Right cardiac atrium (tissue), 5 donors: ENCODE measurements around the gene CYP1A1. TPM values are rescaled to one million over a fixed set of nuclear protein-coding genes. Genes with fewer than 3 reads are reported as not detected.

ENCODE experiments used
- ATAC-seq, 2 donors: fragments of 200-7000 bp; cut with Tn5 transposase; one replicate each; pipeline versions ENCODE4 v1.8.0 to v1.9.1; 2020; ENCODE audit warnings: moderate library complexity in 2 of 2, mild to moderate bottlenecking in 1 of 2
- DNase-seq, 3 donors: peaks; one replicate each; pipeline ENCODE4 v3.0.0-alpha.2; 2020
- H3K27ac ChIP-seq: one replicate; pipeline ENCODE4 v1.5.1; 2013; ENCODE audit warnings: mild to moderate bottlenecking, low read length, control low read depth, moderate library complexity
- H3K27me3 ChIP-seq: one replicate; pipeline ENCODE4 v1.6.1; 2013; ENCODE audit not compliant: control insufficient read depth, insufficient read depth
- H3K4me1 ChIP-seq: one replicate; pipeline ENCODE4 v1.6.1; 2013; ENCODE audit warnings: low read length; ENCODE audit not compliant: control insufficient read depth, insufficient read depth
- H3K4me3 ChIP-seq: one replicate; pipeline ENCODE4 v1.5.1; 2013; ENCODE audit warnings: low read length, control low read depth
- H3K9me3 ChIP-seq: one replicate; pipeline ENCODE4 v1.6.1; 2013; ENCODE audit warnings: low read length; ENCODE audit not compliant: control insufficient read depth
- WGBS: extraction: QIAGEN DNeasy Blood & Tissue Kit; methylation state at CpG from one replicate; pipeline ENCODE4 v1.1.7; 2013; 5-methylcytosine and 5-hydroxymethylcytosine counted together
- intact Hi-C, 4 donors: fragments of 100-400 bp; cut with DNase I; formaldehyde crosslinking; loops; one replicate each; pipeline versions ENCODE4 v1.11.0 to v1.14.0; 2022 to 2023
- long read RNA-seq, 4 donors: library from polyadenylated mRNA; unstranded; transcript quantifications; one replicate each; pipeline ENCODE4 v2.0.0, GENCODE V29; 2020 to 2021
- polyA plus RNA-seq: library from polyadenylated mRNA; stranded (reverse); fragments of 200-250 nt; gene quantifications from one replicate; pipeline ENCODE4 v1.2.3, GENCODE V29; 2013
- total RNA-seq, 4 donors: library from RNA; stranded (reverse); fragmentation: NEBNext Ultra II Directional; extraction: Animal tissue kit (Norgen Biotek cat#: 25700); gene quantifications; one replicate each; pipeline ENCODE4 v1.2.1, GENCODE V29; 2021
- donor health status: healthy with polysubstance abuse.
- donor health status: DM: no; HTN: yes; CAD: no.
- donor health status: DM: no; HTN: no; CAD: no.
- donor health status: DM: no; HTN: yes; CAD: no; lungs with severe emphysema.
- donor health status: DM: yes; HTN: yes; CAD: no.

Gene CYP1A1, protein sequence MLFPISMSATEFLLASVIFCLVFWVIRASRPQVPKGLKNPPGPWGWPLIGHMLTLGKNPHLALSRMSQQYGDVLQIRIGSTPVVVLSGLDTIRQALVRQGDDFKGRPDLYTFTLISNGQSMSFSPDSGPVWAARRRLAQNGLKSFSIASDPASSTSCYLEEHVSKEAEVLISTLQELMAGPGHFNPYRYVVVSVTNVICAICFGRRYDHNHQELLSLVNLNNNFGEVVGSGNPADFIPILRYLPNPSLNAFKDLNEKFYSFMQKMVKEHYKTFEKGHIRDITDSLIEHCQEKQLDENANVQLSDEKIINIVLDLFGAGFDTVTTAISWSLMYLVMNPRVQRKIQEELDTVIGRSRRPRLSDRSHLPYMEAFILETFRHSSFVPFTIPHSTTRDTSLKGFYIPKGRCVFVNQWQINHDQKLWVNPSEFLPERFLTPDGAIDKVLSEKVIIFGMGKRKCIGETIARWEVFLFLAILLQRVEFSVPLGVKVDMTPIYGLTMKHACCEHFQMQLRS
- total RNA-seq (1 to 10 TPM in 1 of 4 donors, under 1 TPM in 1, not detected in 2; 0.12 to 1.1 TPM), polyA plus RNA-seq (0.59 TPM)
- long read RNA-seq, donor 1: 0 reads
- long read RNA-seq, donor 2: 0 reads
- long read RNA-seq, donor 3, partial matches to known transcripts: 0 of 4 reads
- long read RNA-seq, donor 3, other reads (novel, unspliced or antisense): 0 of 4 reads
- long read RNA-seq, donor 4: 0 reads

DNA sequence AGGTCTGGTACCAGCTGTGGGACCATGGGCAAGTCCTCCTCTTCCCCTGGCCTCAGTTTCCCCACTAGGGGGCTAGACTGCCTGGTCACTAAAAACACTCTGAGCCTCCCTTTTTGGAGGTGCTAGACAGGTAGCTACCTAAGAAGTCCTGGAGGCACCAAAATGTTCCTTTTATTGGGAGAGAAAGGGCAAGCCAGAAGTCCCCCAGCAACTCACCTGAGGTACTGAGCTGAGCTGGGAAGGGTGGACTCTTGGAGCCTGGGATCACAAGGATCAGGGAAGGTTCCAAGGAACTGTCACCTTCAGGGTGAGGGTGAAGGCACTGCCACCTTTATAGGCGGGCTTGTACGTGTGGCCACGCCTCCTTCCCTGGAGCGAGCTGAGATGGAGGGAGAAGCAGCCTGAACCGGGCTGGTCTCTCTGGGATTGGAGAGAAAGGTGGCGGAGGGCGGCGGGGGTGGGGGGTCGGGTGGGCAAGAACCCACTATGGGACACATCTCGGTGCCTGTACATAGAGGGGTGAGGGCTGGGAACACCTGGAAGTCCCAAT is at the start of gene CYP1A1:
CYP1A1 (minus strand) TSS at position 304 of the 550 bp plus-strand sequence. CDS start 2,431 bp downstream, outside the sequence.
- Histone ChIP-seq H3K27me3 (no peaks in the 10 kb centered on the region), H3K4me1 (no peaks in the 10 kb centered on the region), H3K27ac (no peak within 1 kb of the TSS), H3K4me3 (peak within 1 kb of the TSS; percentile 74), H3K9me3 (no peaks in the 10 kb centered on the region)
- WGBS: 2% methylated on average over 10 of the region's 10 CpGs
- intact Hi-C loops: no loop called here
- DNase-seq (peak; percentile 26 to 66 (median 61)), ATAC-seq (peak; percentile 58 to 63)

GRCh38 chr15:74773731-74774252 is 48.5 kb upstream of the CYP1A1 start:
- peak in 1 of 3 donors; percentile 5 for DNase-seq
- 79% methylated on average over 5 of the region's 5 CpGs for WGBS
- H3K27ac ChIP-seq: no peak overlapping the region
- H3K9me3 ChIP-seq: no peaks in the 10 kb centered on the region
- no peaks in the 10 kb centered on the region for H3K27me3 ChIP-seq
- H3K4me1 ChIP-seq: peaks cover 8% of the 10 kb centered on the region
- H3K4me3 ChIP-seq: no peak overlapping the region
- ATAC-seq: no peak
- intact Hi-C loops: loop anchor here (2.0 to 10.0 kb wide), 4 partner anchors 64 to 399 kb away; no protein-coding TSS in a partner anchor

GRCh38 chr15:74773329-74773728 is 48.0 kb upstream of the CYP1A1 start:
- no peak overlapping the region for H3K27ac ChIP-seq
- no peaks in the 10 kb centered on the region for H3K27me3 ChIP-seq
- ATAC-seq: no peak
- peaks cover 8% of the 10 kb centered on the region for H3K4me1 ChIP-seq
- WGBS: 93% methylated on average over 5 of the region's 5 CpGs
- H3K9me3 ChIP-seq: no peaks in the 10 kb centered on the region
- H3K4me3 ChIP-seq: no peak overlapping the region
- intact Hi-C loops: loop anchor here (2.0 to 10.0 kb wide), 4 partner anchors 64 to 399 kb away; no protein-coding TSS in a partner anchor
- DNase-seq: peak in 1 of 3 donors; percentile 10

- ATAC-seq: peak in 1 of 2 donors; percentile 6
- H3K4me3 ChIP-seq: no peak overlapping the region
- no peak overlapping the region for H3K27ac ChIP-seq
- intact Hi-C loops: loop anchor here (5.0 to 10.0 kb wide), 3 partner anchors 67 to 396 kb away; no protein-coding TSS in a partner anchor
- no peaks in the 10 kb centered on the region for H3K4me1 ChIP-seq
- no peaks in the 10 kb centered on the region for H3K27me3 ChIP-seq
- H3K9me3 ChIP-seq: no peaks in the 10 kb centered on the region
- WGBS: 50% methylated on average over 4 of the region's 4 CpGs
- DNase-seq: peak in 1 of 3 donors; percentile 25
Measured at GRCh38 chr15:74770211-74770903, 45.0 kb upstream of the CYP1A1 start.

DNA sequence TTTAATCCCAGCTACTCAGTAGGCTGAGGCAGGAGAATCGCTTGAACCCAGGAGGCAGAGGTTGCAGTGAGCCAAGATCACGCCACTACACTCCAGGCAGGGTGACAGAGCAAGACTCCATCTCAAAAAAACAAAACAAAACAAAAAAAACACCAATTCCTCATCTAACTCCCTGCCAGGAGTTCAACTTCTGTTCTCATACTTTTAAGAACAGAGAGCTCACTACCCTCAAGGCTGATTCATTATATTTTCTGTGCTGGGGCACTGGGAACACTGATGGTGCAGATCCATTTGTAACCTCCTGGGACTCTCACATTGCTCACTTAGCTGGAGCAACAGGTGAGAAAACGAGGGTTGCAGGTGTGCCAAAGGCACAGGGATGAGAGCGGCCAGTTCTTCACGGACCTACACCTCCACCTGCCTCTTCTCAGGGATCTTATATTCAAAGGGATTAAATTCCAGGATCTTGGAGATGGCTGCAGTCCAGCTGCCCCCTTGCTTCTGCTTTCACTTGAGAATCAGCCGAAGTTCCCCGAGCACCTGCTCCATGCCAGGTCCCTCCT is 44.2 kb upstream of the CYP1A1 start:
- peak in 1 of 3 donors; percentile 35 for DNase-seq
- ATAC-seq: no peak
- WGBS: 62% methylated on average over 7 of the region's 7 CpGs
- Histone ChIP-seq H3K27ac (no peak overlapping the region), H3K4me3 (no peak overlapping the region), H3K9me3 (no peaks in the 10 kb centered on the region), H3K4me1 (no peaks in the 10 kb centered on the region), H3K27me3 (no peaks in the 10 kb centered on the region)
- intact Hi-C loops: loop anchor here (2.0 to 10.0 kb wide), 7 partner anchors 68 to 395 kb away; no protein-coding TSS in a partner anchor

GRCh38 chr15:74768771-74769342 is 43.5 kb upstream of the CYP1A1 start:
- WGBS: 2% methylated on average over 9 of the region's 9 CpGs
- peak; percentile 33 to 60 for ATAC-seq
- Histone ChIP-seq H3K27ac (no peak overlapping the region), H3K9me3 (no peaks in the 10 kb centered on the region), H3K27me3 (no peaks in the 10 kb centered on the region), H3K4me3 (no peak overlapping the region), H3K4me1 (no peaks in the 10 kb centered on the region)
- intact Hi-C loops: loop anchor here (2.0 to 10.0 kb wide), 5 partner anchors 132 to 394 kb away; no protein-coding TSS in a partner anchor
- DNase-seq: peak; percentile 67 to 85 (median 78)

DNA sequence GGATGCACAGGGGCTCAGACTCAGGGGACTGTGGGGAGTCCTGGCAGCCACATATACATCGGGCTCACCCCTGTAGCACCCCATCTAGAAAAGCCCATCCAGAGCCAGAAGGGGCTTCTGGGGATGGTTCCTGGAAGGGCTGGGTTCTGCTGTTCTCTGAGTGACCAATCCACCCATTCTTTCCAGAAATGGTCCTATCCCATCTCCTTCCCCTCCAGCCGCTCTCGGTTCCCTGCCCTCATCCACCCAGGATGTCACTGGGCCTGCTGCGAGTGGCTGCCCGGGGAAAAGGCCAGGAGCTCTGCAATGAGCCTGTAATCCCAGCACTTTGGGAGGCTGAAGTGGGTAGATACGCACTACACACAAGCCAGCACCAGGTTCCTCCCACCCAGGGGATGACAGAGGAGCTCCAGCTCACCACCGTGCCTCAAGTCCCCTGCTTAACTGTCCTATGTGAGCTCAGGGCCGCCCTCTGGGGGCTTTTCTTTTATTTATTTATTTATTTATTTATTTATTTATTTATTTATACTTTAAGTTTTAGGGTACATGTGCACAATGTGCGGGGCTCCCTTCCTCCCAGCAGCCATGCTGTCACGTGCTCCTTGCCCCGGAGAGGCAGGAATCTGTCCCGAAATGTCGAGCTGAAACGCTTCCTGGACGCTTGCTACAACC is 42.9 kb upstream of the CYP1A1 start:
- ATAC-seq (no peak), DNase-seq (peak in 1 of 3 donors; percentile 18)
- intact Hi-C loops: loop anchor here (2.0 to 10.0 kb wide), 5 partner anchors 131 to 393 kb away; no protein-coding TSS in a partner anchor
- Histone ChIP-seq H3K27ac (no peak overlapping the region), H3K9me3 (no peaks in the 10 kb centered on the region), H3K4me3 (no peak overlapping the region), H3K27me3 (no peaks in the 10 kb centered on the region), H3K4me1 (no peaks in the 10 kb centered on the region)
- 29% methylated on average over 15 of the region's 15 CpGs for WGBS

DNA sequence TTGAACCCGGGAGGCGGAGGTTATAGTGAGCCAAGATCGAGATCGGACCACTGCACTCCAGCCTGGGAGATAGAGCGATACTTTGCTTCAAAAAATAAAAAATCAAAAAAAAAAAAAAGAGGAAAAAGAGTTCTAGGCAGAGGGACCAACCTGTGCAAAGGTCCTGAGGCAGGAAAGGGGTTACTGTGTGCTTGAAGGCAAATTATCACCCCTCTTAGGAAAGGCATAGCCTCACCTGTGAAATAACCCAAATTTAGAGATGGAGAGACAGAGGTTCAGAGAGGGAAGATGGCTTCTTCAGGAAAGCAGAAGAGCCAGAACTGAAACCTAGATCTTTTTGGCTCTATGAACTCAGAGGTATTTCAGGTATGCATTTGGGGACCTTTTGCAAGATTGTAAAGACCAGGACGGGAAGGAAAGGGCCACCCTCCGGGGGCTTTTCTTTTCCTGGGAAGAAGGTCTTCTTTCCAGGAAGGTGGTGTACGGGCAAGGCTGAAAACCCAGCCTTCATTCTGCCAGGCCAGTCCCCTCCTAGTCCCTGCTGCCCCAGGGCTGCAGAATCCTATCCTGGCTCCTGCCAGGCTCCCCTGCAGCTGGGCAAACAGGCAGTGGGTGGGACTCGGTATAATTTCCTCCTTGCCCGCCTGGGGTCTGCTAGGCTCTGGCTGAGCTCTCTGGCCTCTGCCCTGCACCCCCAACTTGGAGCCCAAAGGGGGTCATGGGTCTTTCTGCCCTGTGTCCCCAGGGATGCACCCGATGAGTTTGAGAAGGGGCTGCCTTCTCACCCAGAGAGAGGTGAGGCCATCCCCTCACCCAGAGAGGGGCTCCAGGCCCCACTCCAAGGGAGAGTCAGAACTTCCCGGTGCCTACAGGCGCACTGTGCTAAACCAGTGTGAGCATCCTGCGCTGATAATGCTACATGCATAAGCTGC is 42.1 kb upstream of the CYP1A1 start:
- Histone ChIP-seq H3K9me3 (no peaks in the 10 kb centered on the region), H3K4me3 (no peak overlapping the region), H3K4me1 (no peaks in the 10 kb centered on the region), H3K27ac (no peak overlapping the region), H3K27me3 (no peaks in the 10 kb centered on the region)
- ATAC-seq (no peak), DNase-seq (peak in 1 of 3 donors; percentile 45)
- WGBS: 77% methylated on average over 14 of the region's 14 CpGs
- intact Hi-C loops: loop anchor here (2.0 to 10.0 kb wide), 5 partner anchors 130 to 393 kb away; no protein-coding TSS in a partner anchor
